Epithelial cell of proximal tubule (primary cell): ENCODE measurements around the gene UNC80. TPM values are rescaled to one million over a fixed set of nuclear protein-coding genes. Genes with fewer than 3 reads are reported as not detected.

Experiments
- DNase-seq: peaks from one replicate; pipeline ENCODE4 v3.0.0-alpha.2; 2011; ENCODE audit warnings: low read depth
- H3K4me3 ChIP-seq: 2 replicates; pipeline ENCODE4 v1.5.1; 2011; ENCODE audit warnings: low read depth, mild to moderate bottlenecking, low read length
- CTCF ChIP-seq: conservative IDR thresholded peaks from 2 replicates; pipeline ENCODE4 v1.5.1; 2012; ENCODE audit warnings: low read depth, mild to moderate bottlenecking, low read length
- total RNA-seq: library from RNA; depleted of rRNA; stranded (reverse); fragments of >200 nt; gene quantifications from 2 replicates; pipeline ENCODE4 v1.2.3, GENCODE V29; 2015

Gene UNC80
- total RNA-seq, 1 donor from 2014 or later, result not detected

GRCh38 chr2:209868271-209868994, 96.8 kb downstream of the UNC80 start:
- no peak overlapping the region for H3K4me3 ChIP-seq
- no peak for DNase-seq
- TF ChIP-seq CTCF, result no peak

GRCh38 chr2:209870067-209870466, 98.4 kb downstream of the UNC80 start:
- TF ChIP-seq CTCF, result no peak
- DNase-seq, result no peak
- no peak overlapping the region for H3K4me3 ChIP-seq

- no peak for TF ChIP-seq CTCF
- no peak overlapping the region for H3K4me3 ChIP-seq
- DNase-seq, result peak; percentile 9
Observed at GRCh38 chr2:209872675-209873074, 101.0 kb downstream of the UNC80 start.

GRCh38 chr2:209875270-209875669, 103.6 kb downstream of the UNC80 start:
- H3K4me3 ChIP-seq, result no peak overlapping the region
- no peak for DNase-seq
- TF ChIP-seq CTCF, result no peak

GRCh38 chr2:209876211-209876610, 104.6 kb downstream of the UNC80 start:
- TF ChIP-seq CTCF, result no peak
- H3K4me3 ChIP-seq, result no peak overlapping the region
- no peak for DNase-seq

- H3K4me3 ChIP-seq, result no peak overlapping the region
- no peak for TF ChIP-seq CTCF
- DNase-seq, result no peak
Observed at GRCh38 chr2:209878701-209879100, 107.1 kb downstream of the UNC80 start.

GRCh38 chr2:209900638-209901037, 129.0 kb downstream of the UNC80 start:
- no peak for TF ChIP-seq CTCF
- no peak overlapping the region for H3K4me3 ChIP-seq
- DNase-seq, result no peak
